Measurements from ENCODE around the gene TBC1D19.
"Not testable (repeated sequence)": the region's sequence is repeated elsewhere in the genome, so short reads cannot be mapped to it uniquely, and the experiment has no call there.

The TBC1D19 gene

GRCh38 chr4:26568446-26568994 is 15.4 kb upstream of the TBC1D19 start:
- TF ChIP-seq, protein P1, sequence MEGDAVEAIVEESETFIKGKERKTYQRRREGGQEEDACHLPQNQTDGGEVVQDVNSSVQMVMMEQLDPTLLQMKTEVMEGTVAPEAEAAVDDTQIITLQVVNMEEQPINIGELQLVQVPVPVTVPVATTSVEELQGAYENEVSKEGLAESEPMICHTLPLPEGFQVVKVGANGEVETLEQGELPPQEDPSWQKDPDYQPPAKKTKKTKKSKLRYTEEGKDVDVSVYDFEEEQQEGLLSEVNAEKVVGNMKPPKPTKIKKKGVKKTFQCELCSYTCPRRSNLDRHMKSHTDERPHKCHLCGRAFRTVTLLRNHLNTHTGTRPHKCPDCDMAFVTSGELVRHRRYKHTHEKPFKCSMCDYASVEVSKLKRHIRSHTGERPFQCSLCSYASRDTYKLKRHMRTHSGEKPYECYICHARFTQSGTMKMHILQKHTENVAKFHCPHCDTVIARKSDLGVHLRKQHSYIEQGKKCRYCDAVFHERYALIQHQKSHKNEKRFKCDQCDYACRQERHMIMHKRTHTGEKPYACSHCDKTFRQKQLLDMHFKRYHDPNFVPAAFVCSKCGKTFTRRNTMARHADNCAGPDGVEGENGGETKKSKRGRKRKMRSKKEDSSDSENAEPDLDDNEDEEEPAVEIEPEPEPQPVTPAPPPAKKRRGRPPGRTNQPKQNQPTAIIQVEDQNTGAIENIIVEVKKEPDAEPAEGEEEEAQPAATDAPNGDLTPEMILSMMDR (IDR thresholded peaks at IDR 0.05; ENCODE audit: low read length, missing control alignments) = no peak
- no peak overlapping the region for H3K4me3 ChIP-seq (replicated peaks; ENCODE audit: low read depth, low read length)
- DNase-seq (ENCODE audit: low read depth) = peak; percentile 75

DNA sequence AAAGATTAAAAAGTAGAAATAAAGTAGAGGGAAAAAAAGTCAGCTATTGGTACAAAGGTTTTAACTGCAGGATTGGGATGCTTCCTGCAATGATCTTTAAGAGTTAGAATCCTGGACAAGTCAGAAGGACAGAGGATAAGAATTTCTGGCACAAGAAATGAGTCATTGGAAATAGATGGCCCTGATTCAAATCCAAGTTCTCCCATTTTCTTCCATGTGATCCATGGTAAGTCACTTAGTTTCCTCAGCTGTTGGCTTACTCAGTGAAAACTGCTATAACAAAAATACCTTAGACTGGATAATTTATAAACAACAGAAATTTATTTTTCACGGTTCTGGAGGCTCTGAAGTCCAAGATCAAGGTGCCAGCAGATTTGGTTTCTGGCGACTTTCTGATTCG is 13.3 kb upstream of the TBC1D19 start:
- H3K4me3 ChIP-seq (replicated peaks; ENCODE audit: low read depth, low read length) = no peak overlapping the region
- TF ChIP-seq, protein P1 (IDR thresholded peaks at IDR 0.05; ENCODE audit: low read length, missing control alignments) = no peak
- DNase-seq (ENCODE audit: low read depth) = no peak

DNA sequence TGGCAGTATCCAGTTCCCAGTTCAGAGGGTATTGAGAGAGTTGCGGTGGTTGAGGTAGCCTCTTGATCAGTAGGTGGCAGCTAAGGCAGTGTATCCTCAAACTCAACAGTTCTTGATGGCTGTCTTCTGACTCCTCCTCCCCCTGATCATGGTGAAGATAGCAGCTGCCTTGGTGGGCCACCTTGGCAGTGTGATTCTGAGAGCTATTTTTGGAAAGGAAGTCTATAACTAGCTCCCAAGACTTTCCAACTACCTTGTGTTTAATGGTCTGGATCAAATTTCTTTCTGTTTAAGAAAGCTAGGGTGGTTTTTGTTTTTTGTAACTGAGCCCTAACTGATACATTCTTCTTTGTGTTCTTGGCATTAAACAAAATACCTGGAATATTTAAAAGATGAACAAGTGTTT is 10.5 kb upstream of the TBC1D19 start:
- no peak for DNase-seq (ENCODE audit: low read depth)
- no peak overlapping the region for H3K4me3 ChIP-seq (replicated peaks; ENCODE audit: low read depth, low read length)
- TF ChIP-seq, protein P1 (IDR thresholded peaks at IDR 0.05; ENCODE audit: low read length, missing control alignments) = no peak

GRCh38 chr4:26574563-26574962 is 9.3 kb upstream of the TBC1D19 start:
- H3K4me3 ChIP-seq (replicated peaks; ENCODE audit: low read depth, low read length) = no peak overlapping the region
- no peak for DNase-seq (ENCODE audit: low read depth)
- TF ChIP-seq, protein P1 (IDR thresholded peaks at IDR 0.05; ENCODE audit: low read length, missing control alignments) = no peak

- DNase-seq (ENCODE audit: low read depth) = peak; percentile 68
- TF ChIP-seq, protein P1 (IDR thresholded peaks at IDR 0.05; ENCODE audit: low read length, missing control alignments) = no peak
- no peak overlapping the region for H3K4me3 ChIP-seq (replicated peaks; ENCODE audit: low read depth, low read length)
These were observed 7.6 kb upstream of the TBC1D19 start for GRCh38 chr4:26576231-26576739.

DNA sequence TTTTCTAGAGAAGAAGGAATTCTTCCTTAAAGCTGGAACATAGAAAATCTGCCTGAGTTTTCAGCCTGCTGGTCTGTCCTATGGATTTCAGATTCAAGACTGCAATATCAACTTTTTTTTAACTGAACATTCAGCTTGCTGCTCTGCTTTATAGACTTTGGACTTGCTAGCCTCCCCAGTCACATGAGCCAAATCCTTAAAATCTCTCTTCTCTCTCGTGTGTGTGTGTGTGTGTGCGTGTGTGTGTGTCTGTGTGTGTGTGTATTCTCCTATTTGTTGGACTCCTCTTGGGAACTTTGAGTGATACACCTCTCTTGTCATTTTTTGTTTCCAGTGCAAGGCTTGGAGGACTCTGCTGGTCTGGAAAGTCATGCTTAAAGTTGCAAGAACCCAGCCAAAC is 6.8 kb upstream of the TBC1D19 start:
- TF ChIP-seq, protein P1 (IDR thresholded peaks at IDR 0.05; ENCODE audit: low read length, missing control alignments) = no peak
- no peak for DNase-seq (ENCODE audit: low read depth)
- no peak overlapping the region for H3K4me3 ChIP-seq (replicated peaks; ENCODE audit: low read depth, low read length)

- no peak overlapping the region for H3K4me3 ChIP-seq (replicated peaks; ENCODE audit: low read depth, low read length)
- no peak for DNase-seq (ENCODE audit: low read depth)
- TF ChIP-seq, protein P1 (IDR thresholded peaks at IDR 0.05; ENCODE audit: low read length, missing control alignments) = no peak
These were observed 4.7 kb upstream of the TBC1D19 start for GRCh38 chr4:26579169-26579568.

DNA sequence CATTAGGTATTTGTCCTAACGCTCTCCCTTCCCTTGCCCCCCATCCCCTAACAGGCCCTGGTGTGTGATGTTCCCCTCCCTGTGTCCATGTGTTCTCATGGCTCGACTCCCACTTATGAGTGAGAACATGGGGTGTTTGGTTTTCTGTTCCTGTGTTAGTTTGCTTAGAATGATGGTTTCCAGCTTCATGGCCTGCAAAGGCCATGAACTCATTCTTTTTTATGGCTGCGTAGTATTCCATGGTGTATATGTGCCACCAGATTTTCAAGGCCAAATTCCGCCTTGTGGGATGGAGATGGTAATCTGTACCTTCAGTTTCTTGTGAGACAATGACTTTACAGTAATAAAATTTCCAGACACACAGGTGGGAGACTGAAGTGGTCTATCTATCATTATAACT is 2.5 kb upstream of the TBC1D19 start:
- not testable (repeated sequence) for H3K4me3 ChIP-seq (replicated peaks; ENCODE audit: low read depth, low read length); DNase-seq (ENCODE audit: low read depth)
